ENCODE data around the gene YY1. TPM values are rescaled to one million over a fixed set of nuclear protein-coding genes. Genes with fewer than 3 reads are reported as not detected.

The YY1 gene
- total and polyA plus RNA-seq, 7 donors, result 26.7 to 61.5 (median 53.9) TPM

- DNase-seq, result no peak
- H3K27ac ChIP-seq, result peak overlapping the region; percentile 56 to 68 (median 64)
Observed at GRCh38 chr14:100221533-100222223, 17.3 kb upstream of the YY1 start.

GRCh38 chr14:100222224-100223093 lies 16.5 kb upstream of the YY1 start:
- no peak for DNase-seq
- 45 to 73% methylated on average over 14 of the region's 14 CpGs for WGBS, 2 donors
- H3K36me3 ChIP-seq, result no peaks in the 10 kb centered on the region
- H3K27ac ChIP-seq, result peak overlapping the region; percentile 56 to 68 (median 64)
- no peaks in the 10 kb centered on the region for H3K27me3 ChIP-seq
- no peaks in the 10 kb centered on the region for H3K9me3 ChIP-seq
- H3K4me1 ChIP-seq, result peaks cover 0 to 27% (median 20%) of the 10 kb centered on the region in 4 donors
- H3K4me3 ChIP-seq, result peak overlapping the region in 3 of 4 donors; percentile 45 to 53 (median 51)
- intact Hi-C loops (cut with DNase I), result no loop called here
- TF ChIP-seq CTCF (IDR thresholded peaks at IDR 0.05) (no peak), POLR2AphosphoS5 (IDR thresholded peaks at IDR 0.05) (no peak), EP300 (IDR thresholded peaks at IDR 0.05) (no peak), POLR2A (IDR thresholded peaks at IDR 0.05) (no peak)

More at GRCh38 chr14:100221533-100222223, 17.3 kb upstream of the YY1 start:
- Histone ChIP-seq H3K36me3 (no peaks in the 10 kb centered on the region), H3K27me3 (no peaks in the 10 kb centered on the region), H3K4me3 (peak overlapping the region; percentile 20 to 53 (median 48)), H3K4me1 (peaks cover 0 to 27% (median 20%) of the 10 kb centered on the region in 4 donors), H3K9me3 (no peaks in the 10 kb centered on the region)
- intact Hi-C loops (cut with DNase I), result no loop called here
- no peak for TF ChIP-seq CTCF (IDR thresholded peaks at IDR 0.05)
- TF ChIP-seq POLR2AphosphoS5 (IDR thresholded peaks at IDR 0.05), result peak in 1 of 4 donors; percentile 8
- 2 to 3% methylated on average over 15 of the region's 15 CpGs for WGBS, 2 donors

GRCh38 chr14:100223332-100224201 lies 15.4 kb upstream of the YY1 start:
- H3K36me3 ChIP-seq, result no peaks in the 10 kb centered on the region
- WGBS, 2 donors, result 75 to 91% methylated on average over 12 of the region's 12 CpGs
- H3K27ac ChIP-seq, result no peak overlapping the region
- no peak overlapping the region for H3K4me3 ChIP-seq
- no peaks in the 10 kb centered on the region for H3K27me3 ChIP-seq
- intact Hi-C loops (cut with DNase I), result no loop called here
- peaks cover 0 to 27% (median 20%) of the 10 kb centered on the region in 4 donors for H3K4me1 ChIP-seq
- no peak for DNase-seq
- no peaks in the 10 kb centered on the region for H3K9me3 ChIP-seq
- no peak for TF ChIP-seq CTCF (IDR thresholded peaks at IDR 0.05)
- TF ChIP-seq POLR2A (IDR thresholded peaks at IDR 0.05), result no peak

- no peaks in the 10 kb centered on the region for H3K36me3 ChIP-seq
- no peak overlapping the region for H3K27ac ChIP-seq
Observed at GRCh38 chr14:100224229-100224866, 14.6 kb upstream of the YY1 start.

More at GRCh38 chr14:100224229-100224866, 14.6 kb upstream of the YY1 start:
- DNase-seq, result no peak
- no peak for TF ChIP-seq CTCF (IDR thresholded peaks at IDR 0.05)
- TF ChIP-seq POLR2A (IDR thresholded peaks at IDR 0.05), result no peak
- no peak for TF ChIP-seq POLR2AphosphoS5 (IDR thresholded peaks at IDR 0.05)
- no peak for TF ChIP-seq EP300 (IDR thresholded peaks at IDR 0.05)
- intact Hi-C loops (cut with DNase I), result no loop called here
- H3K4me3 ChIP-seq, result no peak overlapping the region
- WGBS, 2 donors, result 52 to 94% methylated on average over 4 of the region's 4 CpGs
- H3K4me1 ChIP-seq, result peaks cover 0 to 27% (median 20%) of the 10 kb centered on the region in 4 donors
- no peaks in the 10 kb centered on the region for H3K27me3 ChIP-seq
- no peaks in the 10 kb centered on the region for H3K9me3 ChIP-seq

Measured in sigmoid colon (tissue), 7 donors.